GM10266 (cell line): Measurements from ENCODE around the gene TTLL10.

Experiments used
- DNase-seq: peaks from one replicate; pipeline ENCODE4 v3.0.0; 2012; ENCODE audit errors: extremely low spot score
- CTCF ChIP-seq: IDR thresholded peaks from 2 replicates; pipeline ENCODE4 v1.5.1; 2012; ENCODE audit warnings: mild to moderate bottlenecking, low read depth; ENCODE audit not compliant: control insufficient read depth, insufficient read depth; ENCODE audit errors: missing control alignments

The TTLL10 gene

GRCh38 chr1:1220197-1220596, 46.5 kb downstream of the TTLL10 start:
- TF ChIP-seq CTCF, result no peak

GRCh38 chr1:1221887-1222574, 48.4 kb downstream of the TTLL10 start:
- no peak for DNase-seq
- no peak for TF ChIP-seq CTCF

More at GRCh38 chr1:1220197-1220596, 46.5 kb downstream of the TTLL10 start:
- no peak for DNase-seq

GRCh38 chr1:1222575-1223225, 49.0 kb downstream of the TTLL10 start:
- no peak for TF ChIP-seq CTCF
- DNase-seq, result no peak

GRCh38 chr1:1223321-1223720, 49.6 kb downstream of the TTLL10 start:
- DNase-seq, result no peak
- TF ChIP-seq CTCF, result no peak

GRCh38 chr1:1223891-1224290, 50.2 kb downstream of the TTLL10 start:
- no peak for DNase-seq
- no peak for TF ChIP-seq CTCF

GRCh38 chr1:1225238-1225845, 51.7 kb downstream of the TTLL10 start:
- no peak for TF ChIP-seq CTCF
- no peak for DNase-seq

GRCh38 chr1:1225913-1226312, 52.2 kb downstream of the TTLL10 start:
- no peak for TF ChIP-seq CTCF
- no peak for DNase-seq
